ENCODE measurements around the gene NPY5R.

GRCh38 chr4:163395758-163396157, 52.1 kb downstream of the NPY5R start:
- no peak for TF ChIP-seq EZH2phosphoT487 (IDR thresholded peaks at IDR 0.05)
- no peak for TF ChIP-seq CTCF (IDR thresholded peaks at IDR 0.05)
- no peak for TF ChIP-seq EZH2 (IDR thresholded peaks at IDR 0.05)

Data from neural progenitor cell (in vitro differentiated cells).